HG02678 (cell line): Measurements from ENCODE around the gene SRP68.
A peak's percentile ranks its signal among the peaks of the same experiment; 100 is the strongest.

Experiments
- ATAC-seq: cut with Tn5 transposase; IDR thresholded peaks from one replicate; pipeline ENCODE4 v1.9.1; 2021; ENCODE audit warnings: mild to moderate bottlenecking, moderate library complexity; ENCODE audit not compliant: unreplicated experiment

SRP68 gene

DNA sequence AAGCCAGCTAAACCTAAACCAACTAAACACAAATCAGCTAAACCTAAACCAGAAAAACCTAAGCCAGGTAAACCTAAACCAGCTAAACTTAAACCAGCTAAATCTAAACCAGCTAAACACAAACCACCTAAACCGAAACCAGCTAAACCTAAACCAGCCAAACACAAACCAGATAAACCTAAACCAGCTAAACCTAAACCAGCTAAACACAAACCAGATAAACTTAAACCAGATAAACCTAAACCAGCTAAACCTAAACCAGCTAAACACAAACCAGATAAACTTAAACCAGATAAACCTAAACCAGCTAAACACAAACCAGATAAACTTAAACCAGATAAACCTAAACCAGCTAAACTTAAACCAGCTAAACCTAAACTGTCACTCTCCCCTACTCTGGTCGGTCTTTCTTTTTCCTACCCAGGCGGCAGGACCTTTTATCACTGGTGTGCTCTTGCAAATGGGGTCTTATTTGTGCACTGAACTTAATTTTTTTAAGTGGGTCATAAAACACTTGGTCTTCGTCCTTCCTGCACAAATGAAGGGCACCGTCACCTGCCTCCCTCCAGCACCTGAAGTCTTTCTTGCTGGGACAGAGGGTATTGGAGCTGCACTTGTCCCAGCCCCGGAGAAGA lies 52.4 kb downstream of the SRP68 start:
- ATAC-seq = no peak

DNA sequence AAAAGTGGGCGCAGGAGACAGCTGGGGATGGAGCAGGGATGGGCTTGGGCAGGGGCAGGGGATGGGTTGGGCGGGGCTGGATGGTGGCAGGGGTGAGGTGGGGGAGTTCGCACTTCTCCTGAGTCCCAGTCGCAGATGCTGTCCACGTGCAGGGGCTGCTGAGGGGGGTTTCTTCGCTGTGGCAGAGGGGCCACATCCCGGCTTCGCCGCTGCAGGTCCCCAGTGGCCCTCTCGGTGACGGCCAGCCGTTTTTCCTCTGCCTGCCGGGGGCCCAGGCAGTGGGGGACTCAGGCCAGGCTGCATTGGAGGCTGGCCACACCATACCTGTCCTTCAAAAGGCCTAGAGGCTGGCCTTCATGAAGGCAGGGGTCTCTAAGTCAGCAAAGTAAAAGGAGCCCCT lies 53.5 kb downstream of the SRP68 start:
- no peak for ATAC-seq

DNA sequence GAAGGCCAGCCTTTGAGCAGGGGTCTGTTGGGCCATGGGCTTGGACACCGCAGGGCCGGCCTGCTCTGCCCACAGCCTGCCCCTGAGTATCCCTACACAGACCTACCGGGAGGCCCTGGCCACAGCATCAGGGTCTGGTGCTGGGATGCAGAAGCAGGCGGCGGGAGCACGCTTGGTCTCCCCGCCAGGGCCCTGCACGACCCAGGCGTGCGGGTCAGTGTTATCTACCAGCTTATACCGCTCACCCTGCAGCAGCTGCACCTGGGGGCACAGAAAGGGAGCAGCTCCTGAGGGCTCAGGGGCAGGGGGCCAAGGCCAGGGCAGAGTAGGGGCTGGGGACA lies 54.0 kb downstream of the SRP68 start:
- no peak for ATAC-seq

- no peak for ATAC-seq
These were observed 54.6 kb downstream of the SRP68 start for GRCh38 chr17:76017481-76018339.

DNA sequence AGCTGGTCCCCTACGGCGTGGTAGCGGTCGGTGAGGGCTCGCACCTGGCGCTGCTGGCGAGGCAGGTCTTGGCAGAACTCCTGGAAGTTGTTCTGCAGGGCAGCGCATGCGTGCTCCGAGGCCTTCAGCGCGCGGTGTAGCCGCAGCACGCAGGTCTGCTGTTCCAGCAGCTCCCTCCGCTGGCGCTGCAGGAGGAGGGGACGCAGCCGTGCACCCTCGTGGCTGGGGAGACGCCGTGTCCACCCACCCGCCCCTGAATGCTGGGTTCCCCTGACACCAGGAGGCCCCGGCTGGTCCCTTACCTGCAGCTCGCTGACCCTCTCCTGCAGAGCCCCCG lies 57.4 kb downstream of the SRP68 start:
- ATAC-seq = no peak

DNA sequence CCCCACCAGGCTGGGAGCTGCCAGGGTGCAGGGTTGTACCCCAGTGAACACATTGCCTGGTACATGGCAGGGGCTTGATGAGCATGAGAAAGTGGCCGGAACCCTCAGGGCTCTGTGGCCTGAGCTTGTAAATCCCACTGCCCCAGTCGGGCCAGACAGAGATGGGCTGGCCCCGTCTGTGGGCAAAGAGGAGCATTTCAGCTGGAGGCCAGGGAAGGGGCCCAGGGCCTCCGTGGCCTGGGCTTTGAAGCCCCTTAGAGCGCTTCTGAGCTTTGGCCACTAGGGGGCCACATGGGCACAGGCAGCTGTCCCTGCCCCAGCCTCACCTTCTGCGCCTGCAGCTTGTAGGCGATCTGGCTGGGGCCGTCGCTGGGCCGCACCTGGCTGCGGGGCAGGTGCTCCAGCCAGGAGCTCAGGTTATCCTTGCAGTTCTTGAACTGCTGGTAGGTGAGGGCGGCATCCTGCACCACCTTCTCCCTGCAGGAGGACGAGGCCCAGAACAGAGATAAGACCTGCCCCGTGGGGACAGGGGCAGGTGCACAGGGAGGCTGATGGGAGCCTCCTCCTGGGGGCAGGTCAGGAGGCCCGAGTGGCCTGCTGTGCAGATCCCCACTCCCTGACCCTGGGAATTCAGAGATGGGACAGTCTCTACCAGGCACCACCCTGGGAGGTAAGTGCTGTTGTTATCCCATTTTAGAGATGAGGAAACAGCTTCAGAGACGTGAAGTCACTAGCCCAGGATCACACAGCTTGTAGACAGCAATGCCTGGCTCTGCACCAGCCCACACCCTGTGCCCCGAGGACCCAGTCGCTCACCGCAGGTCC lies 58.0 kb downstream of the SRP68 start:
- peak; percentile 54 for ATAC-seq

- no peak for ATAC-seq
These were observed 58.9 kb downstream of the SRP68 start for GRCh38 chr17:76013377-76013932.

- no peak for ATAC-seq
These were observed 60.4 kb downstream of the SRP68 start for GRCh38 chr17:76011951-76012350.

GRCh38 chr17:76009969-76010661 lies 62.2 kb downstream of the SRP68 start:
- no peak for ATAC-seq

- ATAC-seq = no peak
These were observed 62.9 kb downstream of the SRP68 start for GRCh38 chr17:76009447-76009846.

GRCh38 chr17:76008630-76009425 lies 63.5 kb downstream of the SRP68 start:
- ATAC-seq = no peak

DNA sequence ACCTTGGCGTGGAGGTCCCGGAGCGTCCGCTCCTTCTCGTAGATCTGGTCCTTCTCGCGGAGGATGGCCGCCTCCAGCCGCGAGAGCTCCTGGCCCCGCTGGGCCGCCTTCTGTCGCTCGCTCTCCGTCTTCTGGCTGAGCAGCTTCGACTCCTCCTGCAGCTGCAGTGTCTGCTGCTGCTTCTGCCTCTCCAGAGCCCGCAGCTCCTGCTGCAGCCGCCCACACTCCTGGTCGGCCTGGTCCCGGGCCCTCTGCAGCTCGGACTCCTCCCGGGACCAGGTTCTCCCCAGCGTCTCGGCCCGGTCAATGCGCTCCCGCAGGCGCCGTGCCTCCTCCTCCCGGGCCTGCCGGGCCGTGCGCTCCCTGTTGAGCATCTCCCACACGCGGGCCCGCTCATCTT lies 64.1 kb downstream of the SRP68 start:
- ATAC-seq = no peak

- no peak for ATAC-seq
These were observed 64.5 kb downstream of the SRP68 start for GRCh38 chr17:76007850-76008165.

GRCh38 chr17:76007131-76007849 lies 65.0 kb downstream of the SRP68 start:
- no peak for ATAC-seq

DNA sequence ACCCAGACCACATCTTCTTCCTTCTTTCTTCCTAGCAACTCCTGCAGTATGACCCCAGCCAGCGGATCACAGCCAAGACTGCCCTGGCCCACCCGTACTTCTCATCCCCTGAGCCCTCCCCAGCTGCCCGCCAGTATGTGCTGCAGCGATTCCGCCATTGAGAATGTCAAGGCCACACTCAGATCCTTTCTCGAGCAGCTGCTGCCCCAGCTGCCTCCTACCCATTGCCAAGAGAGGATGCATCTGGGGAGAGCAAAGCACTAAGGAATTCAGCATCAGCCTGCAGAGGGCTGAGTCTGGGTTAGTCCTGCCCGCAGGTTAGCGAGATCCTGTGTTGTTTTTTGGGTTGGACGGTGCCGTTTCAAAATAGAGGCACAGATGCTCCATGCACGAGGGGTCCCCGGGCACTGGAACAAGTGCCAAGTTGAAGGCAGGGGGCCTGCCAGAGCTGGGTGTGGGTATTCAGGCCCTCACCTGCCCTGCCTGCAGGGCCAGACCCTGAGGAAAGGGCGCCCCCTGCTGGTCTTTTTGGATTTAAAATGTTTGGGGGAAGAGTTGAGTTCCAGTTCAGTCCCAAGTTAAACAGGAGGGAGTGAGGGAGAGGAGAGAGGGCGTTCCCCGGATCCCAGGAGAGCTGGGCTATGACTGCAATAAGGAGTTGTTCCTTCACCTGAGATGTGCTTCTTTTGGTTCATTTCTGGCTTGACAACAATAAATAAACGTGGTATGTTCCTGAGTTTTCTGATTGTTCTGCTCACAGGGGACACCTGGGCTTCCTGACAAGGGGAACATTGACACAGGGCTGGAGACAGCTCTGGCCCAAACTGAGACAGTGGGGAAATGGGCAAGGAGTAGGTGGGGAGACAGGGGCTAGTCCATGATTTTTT lies 66.8 kb downstream of the SRP68 start:
- no peak for ATAC-seq

DNA sequence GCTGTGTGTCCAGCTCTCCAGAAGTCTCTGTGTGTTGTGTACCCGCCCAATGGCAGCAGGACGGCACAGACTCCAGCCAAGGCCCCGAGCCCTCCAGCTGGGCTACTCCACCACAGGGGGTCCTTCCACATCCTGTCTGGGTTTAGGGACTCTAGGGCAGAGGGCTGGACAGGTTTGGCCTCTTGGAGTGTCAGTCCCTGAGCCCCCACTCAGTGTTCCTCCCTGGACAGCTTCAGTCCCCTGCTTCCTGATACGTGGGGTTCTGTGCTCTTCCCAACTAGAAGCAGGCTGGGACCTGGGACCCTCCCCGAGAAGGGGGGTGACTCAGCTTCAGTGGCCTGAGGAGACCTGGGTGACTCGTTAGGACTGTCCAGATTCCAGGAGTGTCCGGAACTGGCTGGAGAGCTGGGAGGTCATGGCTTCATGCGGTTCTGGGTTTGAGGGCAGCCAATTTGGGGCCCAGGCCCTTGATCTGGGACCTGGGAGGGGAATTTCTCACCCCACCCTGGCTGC lies 67.5 kb downstream of the SRP68 start:
- no peak for ATAC-seq

DNA sequence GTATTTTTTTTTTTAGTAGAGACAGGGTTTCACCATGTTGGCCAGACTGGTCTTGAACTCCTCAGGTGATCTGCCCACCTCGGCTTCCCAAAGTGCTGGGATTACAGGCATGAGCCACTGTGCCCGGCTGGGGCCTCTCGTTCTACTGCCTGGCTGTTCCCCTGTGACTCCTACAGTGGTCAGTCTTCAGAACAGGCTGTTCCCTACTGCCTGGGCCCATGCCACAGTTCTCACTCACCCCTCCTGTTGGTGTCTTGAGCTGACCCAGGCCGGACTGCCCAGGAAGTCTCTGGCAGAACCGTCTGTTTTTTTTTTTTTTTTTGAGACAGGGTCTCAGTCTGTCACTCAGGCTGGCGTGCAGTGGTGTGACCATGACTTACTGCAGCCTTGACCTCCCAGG lies 68.4 kb downstream of the SRP68 start:
- no peak for ATAC-seq

- ATAC-seq = no peak
These were observed 70.2 kb downstream of the SRP68 start for GRCh38 chr17:76002100-76002499.
